Liver (tissue), 9 donors: ENCODE results near the gene TMEM14C. TPM values are rescaled to one million over a fixed set of nuclear protein-coding genes. Genes with fewer than 3 reads are reported as not detected.

Experiments
- DNase-seq: peaks from one replicate; pipeline ENCODE4 v3.0.0-alpha.2; 2017; ENCODE audit warnings: low spot score
- H3K27ac ChIP-seq, 2 donors: one replicate each; pipeline ENCODE4 v1.7.0; 2013; ENCODE audit warnings: inconsistent platforms in 2 of 2, low read length in 2 of 2, control low read depth in 1 of 2, low read depth in 1 of 2, mild to moderate bottlenecking in 1 of 2
- H3K27me3 ChIP-seq, 4 donors: one replicate each; pipeline versions ENCODE4 v1.6.1 to v1.7.0; 2013; ENCODE audit warnings: low read length in 3 of 4, inconsistent platforms in 1 of 4, mild to moderate bottlenecking in 1 of 4, moderate library complexity in 1 of 4; ENCODE audit not compliant: control insufficient read depth in 4 of 4, insufficient read depth in 4 of 4
- H3K36me3 ChIP-seq, 4 donors: one replicate each; pipeline versions ENCODE4 v1.6.1 to v1.7.0; 2013; ENCODE audit warnings: low read length in 3 of 4, mild to moderate bottlenecking in 3 of 4, low read depth in 1 of 4, moderate library complexity in 1 of 4; ENCODE audit not compliant: control insufficient read depth in 4 of 4, insufficient read depth in 3 of 4
- H3K4me1 ChIP-seq, 4 donors: one replicate each; pipeline versions ENCODE4 v1.6.1 to v1.7.0; 2013; ENCODE audit warnings: low read length in 3 of 4, mild to moderate bottlenecking in 3 of 4, moderate library complexity in 1 of 4; ENCODE audit not compliant: control insufficient read depth in 4 of 4, insufficient read depth in 4 of 4
- H3K4me3 ChIP-seq, 3 donors: one replicate each; pipeline versions ENCODE4 v1.6.1 to v1.7.0; 2013; ENCODE audit warnings: low read length in 3 of 3, control low read depth in 1 of 3, low read depth in 1 of 3, mild to moderate bottlenecking in 1 of 3
- H3K9ac ChIP-seq, 2 donors: one replicate each; pipeline ENCODE4 v1.7.0; 2013; ENCODE audit warnings: low read length in 2 of 2, mild to moderate bottlenecking in 2 of 2, moderate library complexity in 2 of 2, control low read depth in 1 of 2, low read depth in 1 of 2
- H3K9me3 ChIP-seq, 4 donors: one replicate each; pipeline versions ENCODE4 v1.6.1 to v1.7.0; 2013; ENCODE audit warnings: low read length in 3 of 4; ENCODE audit not compliant: control insufficient read depth in 4 of 4
- EGR1 ChIP-seq, 2 donors: IDR thresholded peaks; 2 replicates each; pipeline ENCODE4 v1.6.1; 2016 to 2018; ENCODE audit warnings: antibody characterized with exemption in 2 of 2, low read depth in 2 of 2
- FOXA1 ChIP-seq: IDR thresholded peaks from 2 replicates; pipeline ENCODE4 v1.6.1; 2016; ENCODE audit warnings: antibody characterized with exemption
- FOXA2 ChIP-seq: IDR thresholded peaks from 2 replicates; pipeline ENCODE4 v1.6.1; 2016; ENCODE audit warnings: antibody characterized with exemption
- GABPA ChIP-seq, 2 donors: IDR thresholded peaks in 1 of 2; conservative IDR thresholded peaks in 1 of 2; 2 replicates each; pipeline ENCODE4 v1.6.1; 2016; ENCODE audit warnings: antibody characterized with exemption in 2 of 2, mild to moderate bottlenecking in 1 of 2, moderate library complexity in 1 of 2
- HNF4A ChIP-seq, 2 donors: conservative IDR thresholded peaks; 2 replicates each; pipeline ENCODE4 v1.6.1; 2016; ENCODE audit warnings: antibody characterized with exemption in 2 of 2, mild to moderate bottlenecking in 2 of 2
- HNF4G ChIP-seq: IDR thresholded peaks from 2 replicates; pipeline ENCODE4 v1.6.1; 2016; ENCODE audit warnings: antibody characterized with exemption
- JUND ChIP-seq, 2 donors: IDR thresholded peaks; 2 replicates each; pipeline ENCODE4 v1.6.1; 2016; ENCODE audit warnings: antibody characterized with exemption in 2 of 2
- NR2F2 ChIP-seq: IDR thresholded peaks from 2 replicates; pipeline ENCODE4 v1.6.1; 2016; ENCODE audit warnings: antibody characterized with exemption
- RAD21 ChIP-seq, 2 donors: IDR thresholded peaks; 2 replicates each; pipeline ENCODE4 v1.6.1; 2016; ENCODE audit warnings: antibody characterized with exemption in 2 of 2, mild to moderate bottlenecking in 2 of 2
- RXRA ChIP-seq, 2 donors: IDR thresholded peaks; 2 replicates each; pipeline ENCODE4 v1.6.1; 2017 to 2018; ENCODE audit warnings: antibody characterized with exemption in 2 of 2, mild to moderate bottlenecking in 1 of 2
- SP1 ChIP-seq: IDR thresholded peaks from 2 replicates; pipeline ENCODE4 v1.6.1; 2018; ENCODE audit warnings: antibody characterized with exemption, mild to moderate bottlenecking
- TAF1 ChIP-seq: conservative IDR thresholded peaks from 2 replicates; pipeline ENCODE4 v1.6.1; 2016; ENCODE audit warnings: antibody characterized with exemption, mild to moderate bottlenecking
- YY1 ChIP-seq: IDR thresholded peaks from 2 replicates; pipeline ENCODE4 v1.6.1; 2016; ENCODE audit warnings: antibody characterized with exemption, mild to moderate bottlenecking
- WGBS: extraction: QIAGEN DNeasy Blood & Tissue Kit; methylation state at CpG from one replicate; pipeline ENCODE4 v1.1.7; 2013; 5-methylcytosine and 5-hydroxymethylcytosine counted together
- polyA plus RNA-seq, 2 donors: library from polyadenylated mRNA; stranded (reverse) in 1 of 2; unstranded in 1 of 2; fragments of 200-250 nt in 1 of 2; fragments of >200 nt in 1 of 2; fragmentation: Nextera tagmentation in 1 of 2; extraction: Ambion mirVana in 1 of 2; gene quantifications; one replicate each; pipeline versions ENCODE4 v1.2.1 to v1.2.3, GENCODE V29; 2013 to 2015
- total RNA-seq, 2 donors: library from RNA; depleted of rRNA; stranded (reverse); fragments of >200 nt; gene quantifications; one replicate each; pipeline ENCODE4 v1.2.3, GENCODE V29; 2014
- TF ChIP-seq, protein P1 (sequence below): IDR thresholded peaks from 2 replicates; pipeline ENCODE4 v1.6.1; 2016; ENCODE audit warnings: antibody characterized with exemption
- TF ChIP-seq, protein P2 (sequence below): fragments of 150-350 bp; IDR thresholded peaks from 2 replicates; pipeline ENCODE4 v1.5.1; 2017; ENCODE audit warnings: improper control_type of control experiment, low read depth, low read length; ENCODE audit not compliant: missing input control
- TF ChIP-seq, protein P3 (sequence below): IDR thresholded peaks from 2 replicates; pipeline ENCODE4 v1.6.1; 2016; ENCODE audit warnings: antibody characterized with exemption
- TF ChIP-seq, protein P4 (sequence below): IDR thresholded peaks from 2 replicates; pipeline ENCODE4 v1.6.1; 2016; ENCODE audit warnings: antibody characterized with exemption, mild to moderate bottlenecking
- TF ChIP-seq, protein P5 (sequence below): IDR thresholded peaks from 2 replicates; pipeline ENCODE4 v1.6.1; 2016; ENCODE audit warnings: antibody characterized with exemption
- donor health status: healthy.
- donor health status: healthy.
- donor health status: healthy.
- donor health status: healthy.
- donor health status: healthy.

TMEM14C gene
- total and polyA plus RNA-seq, 4 donors: 36.8 to 239 (median 94.9) TPM

DNA sequence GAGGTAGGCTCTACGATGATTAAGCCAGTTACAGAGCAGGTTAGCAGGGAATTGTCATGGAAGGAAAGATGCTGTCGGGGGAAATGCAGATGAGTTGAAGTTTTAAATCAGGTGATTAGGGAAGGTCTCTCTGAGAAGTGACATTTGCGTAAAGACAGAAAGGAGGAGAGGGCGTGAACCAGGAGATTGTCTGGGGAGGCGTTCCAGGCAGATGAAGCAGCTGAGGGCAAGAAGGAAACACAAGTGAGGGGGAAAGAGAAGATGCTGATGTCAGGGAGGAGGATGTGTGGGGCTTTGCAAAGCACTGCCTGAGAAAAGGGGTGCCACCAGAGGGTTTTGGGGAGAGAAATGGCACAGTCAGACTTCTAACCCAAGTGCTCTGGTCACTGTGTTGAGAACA, 22.2 kb downstream of the TMEM14C start:
- DNase-seq: no peak
- 94% methylated on average over 5 of the region's 5 CpGs for WGBS

More for the DNA sequence above, 22.2 kb downstream of the TMEM14C start:
- Histone ChIP-seq H3K4me3 (no peak overlapping the region), H3K27ac (no peak overlapping the region), H3K36me3 (peaks cover 0 to 2% (median 0%) of the 10 kb centered on the region in 4 donors), H3K4me1 (peaks cover 2 to 19% (median 10%) of the 10 kb centered on the region in 4 donors), H3K27me3 (no peaks in the 10 kb centered on the region), H3K9ac (no peak overlapping the region), H3K9me3 (no peaks in the 10 kb centered on the region)
- no peak for TF ChIP-seq RXRA (IDR thresholded peaks at IDR 0.05)
- TF ChIP-seq RAD21 (IDR thresholded peaks at IDR 0.05): no peak
- TF ChIP-seq, protein P1, sequence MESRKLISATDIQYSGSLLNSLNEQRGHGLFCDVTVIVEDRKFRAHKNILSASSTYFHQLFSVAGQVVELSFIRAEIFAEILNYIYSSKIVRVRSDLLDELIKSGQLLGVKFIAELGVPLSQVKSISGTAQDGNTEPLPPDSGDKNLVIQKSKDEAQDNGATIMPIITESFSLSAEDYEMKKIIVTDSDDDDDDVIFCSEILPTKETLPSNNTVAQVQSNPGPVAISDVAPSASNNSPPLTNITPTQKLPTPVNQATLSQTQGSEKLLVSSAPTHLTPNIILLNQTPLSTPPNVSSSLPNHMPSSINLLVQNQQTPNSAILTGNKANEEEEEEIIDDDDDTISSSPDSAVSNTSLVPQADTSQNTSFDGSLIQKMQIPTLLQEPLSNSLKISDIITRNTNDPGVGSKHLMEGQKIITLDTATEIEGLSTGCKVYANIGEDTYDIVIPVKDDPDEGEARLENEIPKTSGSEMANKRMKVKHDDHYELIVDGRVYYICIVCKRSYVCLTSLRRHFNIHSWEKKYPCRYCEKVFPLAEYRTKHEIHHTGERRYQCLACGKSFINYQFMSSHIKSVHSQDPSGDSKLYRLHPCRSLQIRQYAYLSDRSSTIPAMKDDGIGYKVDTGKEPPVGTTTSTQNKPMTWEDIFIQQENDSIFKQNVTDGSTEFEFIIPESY: no peak
- no peak for TF ChIP-seq FOXA1
- TF ChIP-seq, protein P2, sequence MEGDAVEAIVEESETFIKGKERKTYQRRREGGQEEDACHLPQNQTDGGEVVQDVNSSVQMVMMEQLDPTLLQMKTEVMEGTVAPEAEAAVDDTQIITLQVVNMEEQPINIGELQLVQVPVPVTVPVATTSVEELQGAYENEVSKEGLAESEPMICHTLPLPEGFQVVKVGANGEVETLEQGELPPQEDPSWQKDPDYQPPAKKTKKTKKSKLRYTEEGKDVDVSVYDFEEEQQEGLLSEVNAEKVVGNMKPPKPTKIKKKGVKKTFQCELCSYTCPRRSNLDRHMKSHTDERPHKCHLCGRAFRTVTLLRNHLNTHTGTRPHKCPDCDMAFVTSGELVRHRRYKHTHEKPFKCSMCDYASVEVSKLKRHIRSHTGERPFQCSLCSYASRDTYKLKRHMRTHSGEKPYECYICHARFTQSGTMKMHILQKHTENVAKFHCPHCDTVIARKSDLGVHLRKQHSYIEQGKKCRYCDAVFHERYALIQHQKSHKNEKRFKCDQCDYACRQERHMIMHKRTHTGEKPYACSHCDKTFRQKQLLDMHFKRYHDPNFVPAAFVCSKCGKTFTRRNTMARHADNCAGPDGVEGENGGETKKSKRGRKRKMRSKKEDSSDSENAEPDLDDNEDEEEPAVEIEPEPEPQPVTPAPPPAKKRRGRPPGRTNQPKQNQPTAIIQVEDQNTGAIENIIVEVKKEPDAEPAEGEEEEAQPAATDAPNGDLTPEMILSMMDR: no peak
- TF ChIP-seq, protein P3, sequence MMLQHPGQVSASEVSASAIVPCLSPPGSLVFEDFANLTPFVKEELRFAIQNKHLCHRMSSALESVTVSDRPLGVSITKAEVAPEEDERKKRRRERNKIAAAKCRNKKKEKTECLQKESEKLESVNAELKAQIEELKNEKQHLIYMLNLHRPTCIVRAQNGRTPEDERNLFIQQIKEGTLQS: no peak
- no peak for TF ChIP-seq TAF1
- no peak for TF ChIP-seq NR2F2
- TF ChIP-seq YY1: no peak
- no peak for TF ChIP-seq EGR1 (IDR thresholded peaks at IDR 0.05; ENCODE audit: low read depth in 2 of 2)
- TF ChIP-seq GABPA (IDR thresholded peaks at IDR 0.05 in 1 of 2, conservative IDR thresholded peaks at IDR 0.05 in 1 of 2): no peak
- no peak for TF ChIP-seq HNF4G
- TF ChIP-seq JUND (IDR thresholded peaks at IDR 0.05): no peak
- TF ChIP-seq, protein P4, sequence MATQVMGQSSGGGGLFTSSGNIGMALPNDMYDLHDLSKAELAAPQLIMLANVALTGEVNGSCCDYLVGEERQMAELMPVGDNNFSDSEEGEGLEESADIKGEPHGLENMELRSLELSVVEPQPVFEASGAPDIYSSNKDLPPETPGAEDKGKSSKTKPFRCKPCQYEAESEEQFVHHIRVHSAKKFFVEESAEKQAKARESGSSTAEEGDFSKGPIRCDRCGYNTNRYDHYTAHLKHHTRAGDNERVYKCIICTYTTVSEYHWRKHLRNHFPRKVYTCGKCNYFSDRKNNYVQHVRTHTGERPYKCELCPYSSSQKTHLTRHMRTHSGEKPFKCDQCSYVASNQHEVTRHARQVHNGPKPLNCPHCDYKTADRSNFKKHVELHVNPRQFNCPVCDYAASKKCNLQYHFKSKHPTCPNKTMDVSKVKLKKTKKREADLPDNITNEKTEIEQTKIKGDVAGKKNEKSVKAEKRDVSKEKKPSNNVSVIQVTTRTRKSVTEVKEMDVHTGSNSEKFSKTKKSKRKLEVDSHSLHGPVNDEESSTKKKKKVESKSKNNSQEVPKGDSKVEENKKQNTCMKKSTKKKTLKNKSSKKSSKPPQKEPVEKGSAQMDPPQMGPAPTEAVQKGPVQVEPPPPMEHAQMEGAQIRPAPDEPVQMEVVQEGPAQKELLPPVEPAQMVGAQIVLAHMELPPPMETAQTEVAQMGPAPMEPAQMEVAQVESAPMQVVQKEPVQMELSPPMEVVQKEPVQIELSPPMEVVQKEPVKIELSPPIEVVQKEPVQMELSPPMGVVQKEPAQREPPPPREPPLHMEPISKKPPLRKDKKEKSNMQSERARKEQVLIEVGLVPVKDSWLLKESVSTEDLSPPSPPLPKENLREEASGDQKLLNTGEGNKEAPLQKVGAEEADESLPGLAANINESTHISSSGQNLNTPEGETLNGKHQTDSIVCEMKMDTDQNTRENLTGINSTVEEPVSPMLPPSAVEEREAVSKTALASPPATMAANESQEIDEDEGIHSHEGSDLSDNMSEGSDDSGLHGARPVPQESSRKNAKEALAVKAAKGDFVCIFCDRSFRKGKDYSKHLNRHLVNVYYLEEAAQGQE: no peak
- no peak for TF ChIP-seq FOXA2
- no peak for TF ChIP-seq SP1
- TF ChIP-seq, protein P5, sequence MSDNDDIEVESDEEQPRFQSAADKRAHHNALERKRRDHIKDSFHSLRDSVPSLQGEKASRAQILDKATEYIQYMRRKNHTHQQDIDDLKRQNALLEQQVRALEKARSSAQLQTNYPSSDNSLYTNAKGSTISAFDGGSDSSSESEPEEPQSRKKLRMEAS: no peak
- no peak for TF ChIP-seq HNF4A (conservative IDR thresholded peaks at IDR 0.05)
